HepG2 (cell line): ENCODE data around the gene GARIN5A. TPM values are rescaled to one million over a fixed set of nuclear protein-coding genes. Genes with fewer than 3 reads are reported as not detected.

Experiments
- BRD4 ChIP-seq: sonication (generic); formaldehyde crosslinking; IDR thresholded peaks from 2 replicates; pipeline ENCODE4 v1.4.0; 2020; ENCODE audit warnings: missing genetic modification reagents
- CBX1 ChIP-seq: IDR thresholded peaks from one replicate; pipeline ENCODE4 v1.6.1; 2016; ENCODE audit warnings: antibody characterized with exemption, low read depth
- DPF2 ChIP-seq: sonication (generic); formaldehyde crosslinking; IDR thresholded peaks from 2 replicates; pipeline ENCODE4 v1.4.0; 2020; ENCODE audit warnings: mild to moderate bottlenecking, low read depth, missing genetic modification reagents, borderline replicate concordance
- ELF3 ChIP-seq: IDR thresholded peaks from 2 replicates; pipeline ENCODE4 v1.6.1; 2016; ENCODE audit warnings: missing genetic modification reagents, missing compliant biosample characterization
- GATAD2A ChIP-seq: IDR thresholded peaks from 2 replicates; pipeline ENCODE4 v1.6.1; 2016
- HMG20A ChIP-seq: IDR thresholded peaks from 2 replicates; pipeline ENCODE4 v1.6.1; 2016; ENCODE audit warnings: borderline replicate concordance
- HNRNPL ChIP-seq: fragments of 200-400 bp; formaldehyde crosslinking; IDR thresholded peaks from 2 replicates; pipeline ENCODE4 v1.6.1; 2017; ENCODE audit warnings: mild to moderate bottlenecking, low read depth, low read length
- KDM2A ChIP-seq: sonication (generic); formaldehyde crosslinking; IDR thresholded peaks from 2 replicates; pipeline ENCODE4 v1.4.0; 2020; ENCODE audit warnings: low read depth, missing genetic modification reagents, borderline replicate concordance
- NFE2 ChIP-seq: sonication (generic); formaldehyde crosslinking; IDR thresholded peaks from 2 replicates; pipeline ENCODE4 v1.4.0; 2020; ENCODE audit warnings: missing genetic modification reagents
- NR2F1 ChIP-seq, 2 experiments: fragments of 450-650 bp in 1 of 2; formaldehyde crosslinking in 1 of 2; IDR thresholded peaks; 2 replicates each; pipeline versions ENCODE4 v1.5.0 to v1.6.1; 2016 to 2020; ENCODE audit warnings: mild to moderate bottlenecking in 1 of 2, missing compliant biosample characterization in 1 of 2, missing genetic modification reagents in 1 of 2, moderate library complexity in 1 of 2
- POLR2AphosphoS2 ChIP-seq: IDR thresholded peaks from 2 replicates; pipeline ENCODE4 v1.6.1; 2011; ENCODE audit warnings: low read depth, low read length, improper control_type of control experiment
- POLR2G ChIP-seq: fragments of 200-400 bp; formaldehyde crosslinking; IDR thresholded peaks from 2 replicates; pipeline ENCODE4 v1.6.1; 2018; ENCODE audit warnings: mild to moderate bottlenecking, low read depth, low read length, moderate library complexity
- ZEB1 ChIP-seq: IDR thresholded peaks from 2 replicates; pipeline ENCODE4 v1.6.1; 2012; ENCODE audit warnings: mild to moderate bottlenecking, low read depth, inconsistent platforms; ENCODE audit not compliant: insufficient replicate concordance
- ZFX ChIP-seq: sonication (generic); formaldehyde crosslinking; IDR thresholded peaks from 2 replicates; pipeline ENCODE4 v1.4.0; 2020; ENCODE audit warnings: mild to moderate bottlenecking, low read depth, missing genetic modification reagents, moderate library complexity
- ZNF124 ChIP-seq: sonication (generic); formaldehyde crosslinking; IDR thresholded peaks from 2 replicates; pipeline ENCODE4 v1.4.0; 2020; ENCODE audit warnings: missing genetic modification reagents
- ZNF629 ChIP-seq: sonication (generic); formaldehyde crosslinking; conservative IDR thresholded peaks from 2 replicates; pipeline ENCODE4 v1.5.0; 2020; ENCODE audit warnings: missing genetic modification reagents
- ZNF776 ChIP-seq: sonication (generic); formaldehyde crosslinking; IDR thresholded peaks from 2 replicates; pipeline ENCODE4 v1.4.0; 2020; ENCODE audit warnings: mild to moderate bottlenecking, missing genetic modification reagents
- polyA plus RNA-seq, 8 experiments: library from polyadenylated mRNA; depleted of rRNA in 3 of 8; stranded (reverse) in 7 of 8; unstranded in 1 of 8; fragments of >200 nt; fragmentation: Illumina TruSeq in 4 of 8; extraction: Trizol in 4 of 8; gene quantifications; 2 replicates each; pipeline versions ENCODE4 v1.2.1 to v1.2.3, GENCODE V29; 2011 to 2016; ENCODE audit warnings: low read depth in 4 of 8, missing spikeins in 1 of 8, mixed read lengths in 1 of 8; ENCODE audit not compliant: insufficient read depth in 1 of 8
- total RNA-seq, 5 experiments: library from RNA; depleted of rRNA; stranded (reverse); fragments of >200 nt; fragmentation: Illumina TruSeq; extraction: Trizol; gene quantifications; 2 replicates each; pipeline ENCODE4 v1.2.3, GENCODE V29; 2016; ENCODE audit warnings: low read depth in 1 of 5
- TF ChIP-seq, protein P1 (sequence below): sonication (generic); formaldehyde crosslinking; IDR thresholded peaks from 2 replicates; pipeline ENCODE4 v1.5.0; 2020; ENCODE audit warnings: mild to moderate bottlenecking, missing genetic modification reagents
- TF ChIP-seq, protein P2 (sequence below): sonication (generic); formaldehyde crosslinking; IDR thresholded peaks from 2 replicates; pipeline ENCODE4 v1.5.1; 2020; ENCODE audit warnings: mild to moderate bottlenecking, moderate library complexity, missing genetic modification reagents
- TF ChIP-seq, protein P3 (sequence below): sonication (generic); formaldehyde crosslinking; IDR thresholded peaks from 2 replicates; pipeline ENCODE4 v1.4.0; 2020; ENCODE audit warnings: missing genetic modification reagents
- TF ChIP-seq, protein P4 (sequence below): sonication (generic); formaldehyde crosslinking; IDR thresholded peaks from 2 replicates; pipeline ENCODE4 v1.4.0; 2020; ENCODE audit warnings: missing genetic modification reagents
- TF ChIP-seq, protein P5 (sequence below): sonication (generic); formaldehyde crosslinking; conservative IDR thresholded peaks from 2 replicates; pipeline ENCODE4 v1.4.0; 2020; ENCODE audit warnings: mild to moderate bottlenecking, missing genetic modification reagents, moderate library complexity

GARIN5A gene
- total and polyA plus RNA-seq, 2 of the 13 experiments (the other 11 are each of a cell fraction or from before 2014, with no cell fraction given), result not detected

DNA sequence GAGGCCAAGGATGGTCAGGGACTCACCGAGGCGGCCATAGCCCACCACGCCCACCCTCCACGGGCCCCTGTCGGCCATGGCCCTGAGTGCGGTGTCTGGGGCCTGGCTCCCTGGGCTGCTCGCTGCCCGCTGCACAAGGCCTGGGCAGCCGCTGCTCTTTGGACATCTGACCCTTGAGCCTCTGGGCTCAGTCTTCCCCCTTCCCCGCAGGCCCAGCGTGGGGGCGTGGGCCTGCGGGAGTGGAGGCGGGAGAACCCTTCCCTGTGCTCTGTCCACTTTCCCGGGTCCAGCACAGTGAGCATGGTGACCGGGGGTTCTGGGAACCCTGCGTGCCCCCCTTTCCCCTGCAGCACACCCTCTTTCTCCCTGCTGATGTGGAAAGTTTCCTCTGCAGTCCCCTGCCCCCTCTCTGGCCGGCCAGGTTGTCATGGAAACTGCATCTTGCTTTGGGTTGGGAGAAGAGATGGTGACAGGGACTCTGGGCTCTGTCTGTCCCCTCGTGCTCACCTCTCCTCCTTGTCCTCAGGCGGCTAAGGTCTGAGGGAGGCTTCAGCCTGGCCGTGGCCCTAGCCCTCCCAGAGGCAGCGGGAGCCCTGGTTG is 37.2 kb upstream of the GARIN5A start, which contains the start of gene ASPDH (continued):
- TF ChIP-seq, protein P1, sequence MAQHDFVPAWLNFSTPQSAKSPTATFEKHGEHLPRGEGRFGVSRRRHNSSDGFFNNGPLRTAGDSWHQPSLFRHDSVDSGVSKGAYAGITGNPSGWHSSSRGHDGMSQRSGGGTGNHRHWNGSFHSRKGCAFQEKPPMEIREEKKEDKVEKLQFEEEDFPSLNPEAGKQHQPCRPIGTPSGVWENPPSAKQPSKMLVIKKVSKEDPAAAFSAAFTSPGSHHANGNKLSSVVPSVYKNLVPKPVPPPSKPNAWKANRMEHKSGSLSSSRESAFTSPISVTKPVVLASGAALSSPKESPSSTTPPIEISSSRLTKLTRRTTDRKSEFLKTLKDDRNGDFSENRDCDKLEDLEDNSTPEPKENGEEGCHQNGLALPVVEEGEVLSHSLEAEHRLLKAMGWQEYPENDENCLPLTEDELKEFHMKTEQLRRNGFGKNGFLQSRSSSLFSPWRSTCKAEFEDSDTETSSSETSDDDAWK (CRISPR knock-in tag), result no peak
- TF ChIP-seq GATAD2A (CRISPR knock-in tag), result peak; percentile 58
- TF ChIP-seq ZNF776 (CRISPR knock-in tag), result no peak
- TF ChIP-seq, protein P2, sequence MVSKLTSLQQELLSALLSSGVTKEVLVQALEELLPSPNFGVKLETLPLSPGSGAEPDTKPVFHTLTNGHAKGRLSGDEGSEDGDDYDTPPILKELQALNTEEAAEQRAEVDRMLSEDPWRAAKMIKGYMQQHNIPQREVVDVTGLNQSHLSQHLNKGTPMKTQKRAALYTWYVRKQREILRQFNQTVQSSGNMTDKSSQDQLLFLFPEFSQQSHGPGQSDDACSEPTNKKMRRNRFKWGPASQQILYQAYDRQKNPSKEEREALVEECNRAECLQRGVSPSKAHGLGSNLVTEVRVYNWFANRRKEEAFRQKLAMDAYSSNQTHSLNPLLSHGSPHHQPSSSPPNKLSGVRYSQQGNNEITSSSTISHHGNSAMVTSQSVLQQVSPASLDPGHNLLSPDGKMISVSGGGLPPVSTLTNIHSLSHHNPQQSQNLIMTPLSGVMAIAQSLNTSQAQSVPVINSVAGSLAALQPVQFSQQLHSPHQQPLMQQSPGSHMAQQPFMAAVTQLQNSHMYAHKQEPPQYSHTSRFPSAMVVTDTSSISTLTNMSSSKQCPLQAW (CRISPR knock-in tag), result no peak
- no peak for TF ChIP-seq POLR2AphosphoS2
- 0 out of 2 replicates have a peak, but pooled peaks have one; percentile 28 for TF ChIP-seq DPF2
- no peak for TF ChIP-seq ZEB1
- peak; percentile 73 for TF ChIP-seq HNRNPL
- TF ChIP-seq POLR2G, result peak; percentile 54; the same call in 1 of the 2 replicates
- no peak for TF ChIP-seq HMG20A (CRISPR knock-in tag)
- TF ChIP-seq ZNF124, result 0 out of 2 replicates have a peak, but pooled peaks have one; percentile 44
- TF ChIP-seq BRD4 (CRISPR knock-in tag), result no peak
- TF ChIP-seq CBX1, result no peak
- TF ChIP-seq, protein P3, sequence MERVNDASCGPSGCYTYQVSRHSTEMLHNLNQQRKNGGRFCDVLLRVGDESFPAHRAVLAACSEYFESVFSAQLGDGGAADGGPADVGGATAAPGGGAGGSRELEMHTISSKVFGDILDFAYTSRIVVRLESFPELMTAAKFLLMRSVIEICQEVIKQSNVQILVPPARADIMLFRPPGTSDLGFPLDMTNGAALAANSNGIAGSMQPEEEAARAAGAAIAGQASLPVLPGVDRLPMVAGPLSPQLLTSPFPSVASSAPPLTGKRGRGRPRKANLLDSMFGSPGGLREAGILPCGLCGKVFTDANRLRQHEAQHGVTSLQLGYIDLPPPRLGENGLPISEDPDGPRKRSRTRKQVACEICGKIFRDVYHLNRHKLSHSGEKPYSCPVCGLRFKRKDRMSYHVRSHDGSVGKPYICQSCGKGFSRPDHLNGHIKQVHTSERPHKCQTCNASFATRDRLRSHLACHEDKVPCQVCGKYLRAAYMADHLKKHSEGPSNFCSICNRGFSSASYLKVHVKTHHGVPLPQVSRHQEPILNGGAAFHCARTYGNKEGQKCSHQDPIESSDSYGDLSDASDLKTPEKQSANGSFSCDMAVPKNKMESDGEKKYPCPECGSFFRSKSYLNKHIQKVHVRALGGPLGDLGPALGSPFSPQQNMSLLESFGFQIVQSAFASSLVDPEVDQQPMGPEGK (CRISPR knock-in tag), result peak; percentile 55; the same call in 1 of the 2 replicates
- 0 out of 2 replicates have a peak, but pooled peaks have one; percentile 13 for TF ChIP-seq ELF3 (CRISPR knock-in tag)
- peak; percentile 34; the same call in 1 of the 2 replicates for TF ChIP-seq KDM2A (CRISPR knock-in tag)
- TF ChIP-seq, protein P4, sequence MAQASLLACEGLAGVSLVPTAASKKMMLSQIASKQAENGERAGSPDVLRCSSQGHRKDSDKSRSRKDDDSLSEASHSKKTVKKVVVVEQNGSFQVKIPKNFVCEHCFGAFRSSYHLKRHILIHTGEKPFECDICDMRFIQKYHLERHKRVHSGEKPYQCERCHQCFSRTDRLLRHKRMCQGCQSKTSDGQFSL, result peak; percentile 8; the same call in 1 of the 2 replicates
- TF ChIP-seq, protein P5, sequence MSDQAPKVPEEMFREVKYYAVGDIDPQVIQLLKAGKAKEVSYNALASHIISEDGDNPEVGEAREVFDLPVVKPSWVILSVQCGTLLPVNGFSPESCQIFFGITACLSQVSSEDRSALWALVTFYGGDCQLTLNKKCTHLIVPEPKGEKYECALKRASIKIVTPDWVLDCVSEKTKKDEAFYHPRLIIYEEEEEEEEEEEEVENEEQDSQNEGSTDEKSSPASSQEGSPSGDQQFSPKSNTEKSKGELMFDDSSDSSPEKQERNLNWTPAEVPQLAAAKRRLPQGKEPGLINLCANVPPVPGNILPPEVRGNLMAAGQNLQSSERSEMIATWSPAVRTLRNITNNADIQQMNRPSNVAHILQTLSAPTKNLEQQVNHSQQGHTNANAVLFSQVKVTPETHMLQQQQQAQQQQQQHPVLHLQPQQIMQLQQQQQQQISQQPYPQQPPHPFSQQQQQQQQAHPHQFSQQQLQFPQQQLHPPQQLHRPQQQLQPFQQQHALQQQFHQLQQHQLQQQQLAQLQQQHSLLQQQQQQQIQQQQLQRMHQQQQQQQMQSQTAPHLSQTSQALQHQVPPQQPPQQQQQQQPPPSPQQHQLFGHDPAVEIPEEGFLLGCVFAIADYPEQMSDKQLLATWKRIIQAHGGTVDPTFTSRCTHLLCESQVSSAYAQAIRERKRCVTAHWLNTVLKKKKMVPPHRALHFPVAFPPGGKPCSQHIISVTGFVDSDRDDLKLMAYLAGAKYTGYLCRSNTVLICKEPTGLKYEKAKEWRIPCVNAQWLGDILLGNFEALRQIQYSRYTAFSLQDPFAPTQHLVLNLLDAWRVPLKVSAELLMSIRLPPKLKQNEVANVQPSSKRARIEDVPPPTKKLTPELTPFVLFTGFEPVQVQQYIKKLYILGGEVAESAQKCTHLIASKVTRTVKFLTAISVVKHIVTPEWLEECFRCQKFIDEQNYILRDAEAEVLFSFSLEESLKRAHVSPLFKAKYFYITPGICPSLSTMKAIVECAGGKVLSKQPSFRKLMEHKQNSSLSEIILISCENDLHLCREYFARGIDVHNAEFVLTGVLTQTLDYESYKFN (CRISPR knock-in tag), result peak; percentile 65
- peak; percentile 87 for TF ChIP-seq ZNF629 (CRISPR knock-in tag)
- peak; percentile 84 for TF ChIP-seq ZFX
- 0 out of 4 replicates have a peak, but pooled peaks have one; percentile 18 to 22 for TF ChIP-seq NR2F1 (CRISPR knock-in tag; IDR thresholded peaks at IDR 0.05)
- no peak for TF ChIP-seq NFE2 (CRISPR knock-in tag)
